ENCODE results near the gene MAPKAPK2. TPM values are rescaled to one million over a fixed set of nuclear protein-coding genes. Genes with fewer than 3 reads are reported as not detected.

The MAPKAPK2 gene
- total RNA-seq, 1 experiment from 2014 or later = 54.9 TPM

- H3K27me3 Mint-ChIP-seq (ENCODE audit: low read depth) = no peaks in the 10 kb centered on the region; the same call in none of the 2 replicates
- no peak overlapping the region for H3K4me3 Mint-ChIP-seq
- H3K36me3 Mint-ChIP-seq = no peaks in the 10 kb centered on the region
- ChIA-PET POLR2A (no interaction called here), CTCF (interaction anchor here (1.1 to 1.9 kb wide), 3 partner anchors 68 to 171 kb away, joined by 3 to 4 read pairs (median 4); no protein-coding TSS in a partner anchor)
- DNase-seq (ENCODE audit: low spot score) = no peak
- H3K4me1 Mint-ChIP-seq = peaks cover 14% of the 10 kb centered on the region
- H3K9me3 Mint-ChIP-seq = no peaks in the 10 kb centered on the region
- TF ChIP-seq SMAD4 (CRISPR knock-in tag; IDR thresholded peaks at IDR 0.05) = no peak
- no peak for TF ChIP-seq STAT6 (CRISPR knock-in tag; conservative IDR thresholded peaks at IDR 0.05; ENCODE audit: low read depth)
- no peak for TF ChIP-seq CTCF (IDR thresholded peaks at IDR 0.05)
- TF ChIP-seq GTF2I (CRISPR knock-in tag; conservative IDR thresholded peaks at IDR 0.05) = no peak
- no peak for TF ChIP-seq PREB (CRISPR knock-in tag; IDR thresholded peaks at IDR 0.05; ENCODE audit: borderline replicate concordance)
- TF ChIP-seq ATF3 (CRISPR knock-in tag; conservative IDR thresholded peaks at IDR 0.05) = no peak
- TF ChIP-seq ETV6 (CRISPR knock-in tag; IDR thresholded peaks at IDR 0.05) = no peak
- TF ChIP-seq CBFB (CRISPR knock-in tag; IDR thresholded peaks at IDR 0.05; ENCODE audit: low read depth) = no peak
- TF ChIP-seq ATF2 (CRISPR knock-in tag; IDR thresholded peaks at IDR 0.05; ENCODE audit: borderline replicate concordance, low read depth) = no peak
- no peak for TF ChIP-seq NR1H2 (CRISPR knock-in tag; IDR thresholded peaks at IDR 0.05)
- no peak for TF ChIP-seq ZNF219 (CRISPR knock-in tag; IDR thresholded peaks at IDR 0.05; ENCODE audit: borderline replicate concordance)
- TF ChIP-seq SMAD3 (CRISPR knock-in tag; IDR thresholded peaks at IDR 0.05; ENCODE audit: borderline replicate concordance) = no peak
- no peak for TF ChIP-seq ESRRA (CRISPR knock-in tag; IDR thresholded peaks at IDR 0.05; ENCODE audit: borderline replicate concordance)
- no peak for TF ChIP-seq ZNF121 (CRISPR knock-in tag; IDR thresholded peaks at IDR 0.05)
- no peak for TF ChIP-seq FOXP1 (CRISPR knock-in tag; IDR thresholded peaks at IDR 0.05; ENCODE audit: borderline replicate concordance)
- no peak for TF ChIP-seq TEAD1 (CRISPR knock-in tag; IDR thresholded peaks at IDR 0.05)
- TF ChIP-seq MLX (CRISPR knock-in tag; IDR thresholded peaks at IDR 0.05) = no peak
- no peak for TF ChIP-seq GABPB1 (CRISPR knock-in tag; IDR thresholded peaks at IDR 0.05)
- no peak for ATAC-seq
- no peak overlapping the region for H3K27ac Mint-ChIP-seq
These were observed 56.5 kb downstream of the MAPKAPK2 start for GRCh38 chr1:206741142-206741701.
